Loucy (cell line): Measurements from ENCODE around the gene COL25A1.

Experiments
- H2AFZ ChIP-seq: fragments of 200-600 bp; sonication (generic); 2 replicates; pipeline ENCODE4 v1.6.0; 2016; ENCODE audit warnings: antibody characterized with exemption, mild to moderate bottlenecking, low read length, moderate library complexity
- H3F3A ChIP-seq: fragments of 200-600 bp; 2 replicates; pipeline ENCODE4 v1.6.0; 2016; ENCODE audit warnings: antibody characterized with exemption, low read depth, mild to moderate bottlenecking
- H3K27me3 ChIP-seq: fragments of 200-600 bp; sonication (generic); 2 replicates; pipeline ENCODE4 v1.6.1; 2014; ENCODE audit warnings: low read length, mild to moderate bottlenecking; ENCODE audit not compliant: insufficient read depth, poor library complexity, severe bottlenecking
- H3K36me3 ChIP-seq: fragments of 200-600 bp; sonication (generic); 2 replicates; pipeline ENCODE4 v1.6.1; 2016; ENCODE audit warnings: low read length; ENCODE audit not compliant: insufficient read depth
- H3K4me1 ChIP-seq: fragments of 200-600 bp; sonication (generic); 2 replicates; pipeline ENCODE4 v1.5.1; 2014; ENCODE audit warnings: low read length, mild to moderate bottlenecking; ENCODE audit not compliant: insufficient read depth, poor library complexity, severe bottlenecking
- H3K4me2 ChIP-seq: fragments of 200-600 bp; sonication (generic); 2 replicates; pipeline ENCODE4 v1.6.0; 2014; ENCODE audit warnings: antibody characterized with exemption, low read length, low read depth, mild to moderate bottlenecking; ENCODE audit not compliant: poor library complexity, severe bottlenecking
- H3K4me3 ChIP-seq: fragments of 200-600 bp; sonication (generic); 2 replicates; pipeline ENCODE4 v1.5.1; 2014; ENCODE audit warnings: low read length, mild to moderate bottlenecking, mixed read lengths; ENCODE audit not compliant: poor library complexity, severe bottlenecking
- H3K79me2 ChIP-seq: fragments of 200-600 bp; sonication (generic); 2 replicates; pipeline ENCODE4 v1.6.1; 2014; ENCODE audit warnings: low read length; ENCODE audit not compliant: insufficient read depth
- H3K9ac ChIP-seq: fragments of 200-600 bp; sonication (generic); 2 replicates; pipeline ENCODE4 v1.6.0; 2014; ENCODE audit warnings: mild to moderate bottlenecking, low read depth, low read length, moderate library complexity; ENCODE audit not compliant: poor library complexity, severe bottlenecking
- H3K9me2 ChIP-seq: fragments of 200-600 bp; sonication (generic); replicated peaks from 2 replicates; pipeline ENCODE4 v1.6.1; 2016; ENCODE audit warnings: low read depth, low read length, mixed read lengths
- H3K9me3 ChIP-seq: fragments of 200-600 bp; sonication (generic); 2 replicates; pipeline ENCODE4 v1.6.1; 2014; ENCODE audit warnings: mild to moderate bottlenecking, antibody characterized with exemption, low read length, low read depth; ENCODE audit not compliant: insufficient read depth
- H4K20me1 ChIP-seq: fragments of 200-600 bp; sonication (generic); 2 replicates; pipeline ENCODE4 v1.6.0; 2014; ENCODE audit warnings: antibody characterized with exemption, low read length, mild to moderate bottlenecking; ENCODE audit not compliant: insufficient read depth, poor library complexity, severe bottlenecking
- CTCF ChIP-seq: fragments of 200-600 bp; sonication (generic); conservative IDR thresholded peaks from 2 replicates; pipeline ENCODE4 v1.5.1; 2014; ENCODE audit warnings: mild to moderate bottlenecking, antibody characterized with exemption, low read length
- EZH2phosphoT487 ChIP-seq: fragments of 200-600 bp; IDR thresholded peaks from 2 replicates; pipeline ENCODE4 v1.6.1; 2018; ENCODE audit warnings: antibody characterized with exemption, mild to moderate bottlenecking, moderate library complexity, borderline replicate concordance

COL25A1 gene

GRCh38 chr4:109323348-109323747 lies 20.9 kb upstream of the COL25A1 start:
- no peaks in the 10 kb centered on the region for H3K27me3 ChIP-seq
- TF ChIP-seq CTCF (no peak), EZH2phosphoT487 (no peak)
- H3K4me2 ChIP-seq, result no peak overlapping the region
- H3K79me2 ChIP-seq, result no peaks in the 10 kb centered on the region
- H4K20me1 ChIP-seq, result no peaks in the 10 kb centered on the region
- no peaks in the 10 kb centered on the region for H3K4me1 ChIP-seq
- peaks cover 23% of the 10 kb centered on the region; the same call in 1 of the 2 replicates for H3K9me3 ChIP-seq
- no peaks in the 10 kb centered on the region for H3F3A ChIP-seq
- no peak overlapping the region for H2AFZ ChIP-seq
- no peaks in the 10 kb centered on the region for H3K9me2 ChIP-seq
- H3K36me3 ChIP-seq, result no peaks in the 10 kb centered on the region
- H3K4me3 ChIP-seq, result no peak overlapping the region
- no peak overlapping the region for H3K9ac ChIP-seq

- H3K9me2 ChIP-seq, result no peaks in the 10 kb centered on the region
- H3K36me3 ChIP-seq, result no peaks in the 10 kb centered on the region
- no peak overlapping the region for H3K4me3 ChIP-seq
- H3K79me2 ChIP-seq, result no peaks in the 10 kb centered on the region
- no peak overlapping the region for H2AFZ ChIP-seq
- H3K4me2 ChIP-seq, result no peak overlapping the region
- no peak overlapping the region for H3K9ac ChIP-seq
- H3K9me3 ChIP-seq, result peaks cover 23% of the 10 kb centered on the region; the same call in 1 of the 2 replicates
- H3K27me3 ChIP-seq, result no peaks in the 10 kb centered on the region
- TF ChIP-seq EZH2phosphoT487 (no peak), CTCF (no peak)
- H4K20me1 ChIP-seq, result no peaks in the 10 kb centered on the region
- H3F3A ChIP-seq, result no peaks in the 10 kb centered on the region
- H3K4me1 ChIP-seq, result no peaks in the 10 kb centered on the region
Measured at GRCh38 chr4:109321232-109321631, 18.8 kb upstream of the COL25A1 start.

- H3K9me3 ChIP-seq, result peaks cover 23% of the 10 kb centered on the region; the same call in 1 of the 2 replicates
- TF ChIP-seq EZH2phosphoT487, result no peak
- TF ChIP-seq CTCF, result no peak
- no peaks in the 10 kb centered on the region for H3K4me1 ChIP-seq
- no peak overlapping the region for H3K9ac ChIP-seq
- no peak overlapping the region for H2AFZ ChIP-seq
- no peak overlapping the region for H3K4me3 ChIP-seq
- no peaks in the 10 kb centered on the region for H4K20me1 ChIP-seq
- no peaks in the 10 kb centered on the region for H3K79me2 ChIP-seq
- H3K36me3 ChIP-seq, result no peaks in the 10 kb centered on the region
- H3K9me2 ChIP-seq, result no peaks in the 10 kb centered on the region
- H3F3A ChIP-seq, result no peaks in the 10 kb centered on the region
- no peaks in the 10 kb centered on the region for H3K27me3 ChIP-seq
- H3K4me2 ChIP-seq, result no peak overlapping the region
Measured at GRCh38 chr4:109319684-109320083, 17.2 kb upstream of the COL25A1 start.
